HTERT RPE-1 (cell line): Measurements from ENCODE around the gene TGFB1.

Source experiments
- in situ Hi-C: fragments of 300-500 bp; cut with MboI; formaldehyde crosslinking; loops from 4 replicates; pipeline ENCODE4 v1.14.3; 2020; ENCODE audit warnings: low sequenced_read_pairs

Gene TGFB1

GRCh38 chr19:41322451-41322850, 31.3 kb downstream of the TGFB1 start:
- in situ Hi-C loops: no loop called here

GRCh38 chr19:41321600-41322270, 32.0 kb downstream of the TGFB1 start:
- in situ Hi-C loops: no loop called here

GRCh38 chr19:41321204-41321599, 32.5 kb downstream of the TGFB1 start:
- in situ Hi-C loops: no loop called here

GRCh38 chr19:41320568-41320967, 33.2 kb downstream of the TGFB1 start:
- in situ Hi-C loops: no loop called here

- in situ Hi-C loops: no loop called here
Observed at GRCh38 chr19:41320185-41320518, 33.6 kb downstream of the TGFB1 start.

GRCh38 chr19:41319500-41320184, 34.1 kb downstream of the TGFB1 start:
- in situ Hi-C loops: no loop called here

GRCh38 chr19:41318696-41319499, 34.8 kb downstream of the TGFB1 start:
- in situ Hi-C loops: no loop called here

GRCh38 chr19:41316306-41316920, 37.3 kb downstream of the TGFB1 start:
- in situ Hi-C loops: no loop called here

GRCh38 chr19:41311613-41312012, 42.1 kb downstream of the TGFB1 start:
- in situ Hi-C loops: no loop called here

GRCh38 chr19:41311072-41311471, 42.6 kb downstream of the TGFB1 start:
- in situ Hi-C loops: no loop called here

- in situ Hi-C loops: no loop called here
Observed at GRCh38 chr19:41310033-41310831, 43.5 kb downstream of the TGFB1 start, which contains the start of gene CCDC97. Gene CCDC97, plus strand, starts transcription at chr19:41310172. Its CDS starts 139 bp downstream, at chr19:41310311.

- in situ Hi-C loops: no loop called here
Observed at GRCh38 chr19:41309180-41310032, 44.3 kb downstream of the TGFB1 start.

GRCh38 chr19:41308450-41309179, 45.1 kb downstream of the TGFB1 start:
- in situ Hi-C loops: no loop called here

- in situ Hi-C loops: no loop called here
Observed at GRCh38 chr19:41307954-41308449, 45.7 kb downstream of the TGFB1 start.

GRCh38 chr19:41307090-41307875, 46.4 kb downstream of the TGFB1 start:
- in situ Hi-C loops: no loop called here

GRCh38 chr19:41305927-41306793, 47.6 kb downstream of the TGFB1 start:
- in situ Hi-C loops: no loop called here
